Kidney glomerular epithelial cell (primary cell): ENCODE results near the gene CCDC148.
"Not testable (repeated sequence)": the region's sequence is repeated elsewhere in the genome, so short reads cannot be mapped to it uniquely, and the experiment has no call there.

ENCODE experiments used
- DNase-seq: peaks from one replicate; lab custom pipeline; 2025; lab: John Stamatoyannopoulos, UW

The CCDC148 gene

DNA sequence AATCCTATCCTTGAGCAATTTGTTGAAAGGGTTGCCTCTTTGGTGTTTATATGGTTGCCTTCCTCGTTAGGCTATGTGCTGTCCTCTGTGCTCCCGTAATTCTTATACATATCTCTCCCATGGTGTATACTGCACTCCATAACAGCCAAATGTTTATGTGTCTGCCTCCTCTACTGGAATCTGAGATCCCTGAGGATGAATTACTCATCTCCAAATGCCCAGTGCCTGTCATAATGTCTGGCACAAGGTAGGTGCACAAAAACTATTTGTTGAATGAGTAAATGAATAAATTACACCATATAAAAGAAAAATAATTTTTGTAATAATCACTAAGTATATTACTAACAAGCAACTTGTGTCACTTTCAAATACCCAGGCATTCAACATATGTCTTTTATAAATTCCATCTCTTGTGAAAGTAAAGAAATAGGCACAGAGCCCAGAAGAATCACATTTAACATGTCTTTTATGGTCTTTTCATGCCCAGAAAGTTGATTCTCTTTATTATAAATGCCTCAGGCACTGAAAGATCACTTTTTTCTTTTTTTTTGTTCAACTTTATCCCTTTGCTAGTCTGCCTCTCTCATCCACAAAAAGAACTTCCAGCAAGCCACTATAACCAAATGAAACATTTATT lies 164.9 kb downstream of the CCDC148 start:
- DNase-seq: no peak

DNA sequence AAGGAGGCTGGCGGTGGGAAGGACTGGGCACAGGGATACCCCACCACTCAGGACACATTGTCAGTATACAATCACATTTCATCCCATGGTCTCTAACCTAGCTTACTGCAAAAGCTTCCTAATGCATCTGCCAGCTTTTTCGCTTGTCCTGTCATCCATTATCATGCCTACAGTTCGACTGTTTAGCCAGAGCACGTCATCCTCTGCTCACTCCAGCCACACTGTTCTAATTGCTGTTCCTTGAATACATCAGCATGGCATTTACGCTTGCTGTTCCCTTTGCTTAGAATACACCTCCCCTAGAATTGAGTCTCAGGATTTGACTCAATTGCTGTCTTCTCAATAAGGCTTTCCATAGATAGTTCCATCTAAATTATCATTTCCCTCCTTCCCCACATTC lies 166.3 kb downstream of the CCDC148 start:
- DNase-seq: no peak

DNA sequence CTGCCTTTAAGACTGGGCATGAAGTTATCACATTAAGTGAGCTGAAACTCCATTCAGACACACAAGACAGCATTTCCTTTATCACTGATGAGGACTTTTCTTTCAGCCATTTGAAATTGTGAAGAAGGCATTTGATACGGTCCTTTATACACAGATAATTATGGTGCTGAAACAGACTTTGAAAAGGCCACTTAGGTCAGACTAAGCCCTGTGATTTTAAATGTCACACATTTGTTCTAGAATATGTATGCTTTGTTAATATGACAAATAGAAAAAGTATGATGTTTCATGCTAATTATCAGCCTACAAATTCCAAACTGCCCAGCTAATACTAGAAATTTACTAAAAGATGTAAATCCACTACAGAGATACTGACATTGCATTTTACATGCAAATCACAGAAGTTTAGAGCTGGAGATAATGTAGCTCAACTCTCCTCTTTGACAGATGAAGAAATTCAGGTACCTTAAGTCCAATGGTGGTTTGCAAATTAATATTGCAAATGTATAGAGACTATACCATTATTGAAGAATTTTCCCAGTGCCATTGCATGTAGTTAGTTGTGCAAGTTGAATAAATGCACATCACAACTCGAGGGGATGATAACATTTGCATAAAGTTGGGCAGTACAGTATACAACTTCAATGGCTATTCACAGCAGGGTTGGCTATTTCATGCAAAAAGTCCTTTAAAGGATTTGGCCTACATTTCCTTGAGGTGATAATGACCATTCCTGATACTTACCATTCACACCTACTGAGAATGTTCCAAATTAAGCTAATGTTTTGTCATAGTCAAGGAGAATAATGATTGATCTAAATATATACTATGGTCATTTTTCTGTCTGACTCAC lies 179.7 kb downstream of the CCDC148 start:
- DNase-seq: no peak

DNA sequence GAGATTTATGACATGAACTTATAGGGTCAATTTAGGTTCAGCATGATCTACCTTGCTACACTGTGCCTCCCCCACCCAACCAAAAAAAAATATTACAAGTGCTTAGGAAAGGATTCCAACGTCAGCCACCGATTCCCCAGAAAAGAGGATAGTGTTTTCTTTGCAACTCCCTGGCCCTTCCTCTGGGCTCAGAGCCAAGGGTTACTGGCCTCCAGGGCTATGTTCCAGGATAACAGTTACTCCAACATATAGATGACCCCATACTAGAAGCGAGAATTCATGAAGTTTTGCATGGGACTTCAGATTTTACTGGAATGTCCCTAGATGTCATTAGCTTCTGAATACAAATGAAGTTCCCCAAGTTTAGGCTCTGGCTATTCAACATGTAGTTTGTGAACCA lies 182.8 kb downstream of the CCDC148 start:
- no peak for DNase-seq

DNA sequence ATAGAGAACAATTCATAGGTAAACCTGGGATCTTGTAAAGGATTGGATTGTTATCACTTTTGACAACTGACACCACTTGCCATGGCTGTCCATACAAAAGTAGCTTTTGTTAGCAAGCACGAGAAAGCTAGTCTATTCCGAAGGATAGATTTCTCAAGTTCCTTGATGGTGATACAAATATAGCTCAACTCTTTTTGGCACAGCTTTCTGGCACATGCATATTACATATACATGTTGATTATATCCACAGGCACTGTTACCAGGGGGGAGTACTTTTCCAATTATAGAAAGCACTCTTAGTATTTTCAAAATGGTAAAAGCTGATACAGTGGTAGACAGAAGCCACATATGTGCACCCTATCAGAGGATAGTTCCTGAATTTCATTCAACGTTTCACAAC lies 186.0 kb downstream of the CCDC148 start:
- DNase-seq: no peak

DNA sequence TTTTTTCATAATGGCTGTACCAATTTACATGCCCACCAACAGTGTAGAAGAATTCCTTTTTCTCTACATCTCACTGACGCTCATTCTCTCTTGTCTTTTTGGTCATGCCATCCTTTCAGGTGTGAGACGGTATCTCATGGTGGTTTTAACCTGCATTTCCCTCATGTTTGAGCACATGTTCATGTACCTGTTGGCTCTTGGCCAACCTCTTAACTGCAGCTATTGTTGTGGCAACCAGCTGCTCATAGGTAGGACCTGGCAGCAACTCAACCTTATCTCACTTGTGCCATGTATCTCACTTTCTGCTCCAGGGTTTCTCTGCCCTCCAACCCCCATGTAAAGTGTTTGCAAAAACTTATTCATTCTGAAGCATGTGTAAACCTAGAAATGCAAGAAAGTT lies 187.4 kb downstream of the CCDC148 start:
- no peak for DNase-seq

DNA sequence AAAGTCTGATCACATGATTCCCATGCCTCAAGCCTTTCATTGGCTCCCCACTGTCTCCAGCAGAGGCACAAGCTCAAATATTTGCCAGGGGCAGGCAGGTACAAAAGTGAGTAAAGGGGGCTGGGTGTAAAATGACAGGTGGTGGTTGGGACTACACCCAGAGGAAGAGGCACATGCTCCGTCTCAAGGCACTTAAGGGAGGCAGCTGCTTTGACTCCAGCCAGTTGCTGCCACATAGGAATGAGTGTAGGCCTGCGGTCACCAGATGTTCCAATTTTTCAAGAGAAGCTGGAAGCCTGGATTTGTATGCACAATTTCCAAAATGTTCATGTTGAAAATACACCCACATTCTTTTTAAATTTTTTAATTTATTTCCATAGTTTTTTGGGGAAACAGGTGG lies 190.4 kb downstream of the CCDC148 start:
- DNase-seq: no peak

DNA sequence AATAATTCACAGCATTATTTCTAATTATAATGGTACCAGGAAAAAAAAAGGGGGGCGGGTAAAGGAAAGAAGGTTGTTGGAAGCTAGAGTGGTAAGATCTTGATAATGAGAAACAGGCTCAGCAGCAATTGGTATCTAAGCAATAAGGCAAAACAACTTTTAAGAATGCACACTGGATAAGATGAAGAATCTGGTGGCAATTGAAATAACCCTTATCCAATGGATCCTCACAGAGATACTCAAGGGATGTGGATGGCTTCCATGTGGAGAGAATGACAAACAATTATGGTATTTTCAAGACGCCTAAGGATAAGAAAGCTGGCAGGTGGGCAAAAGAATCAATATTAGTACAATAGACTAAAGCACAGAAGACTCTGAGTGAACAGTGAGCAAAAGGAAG lies 201.3 kb downstream of the CCDC148 start:
- DNase-seq: no peak

DNA sequence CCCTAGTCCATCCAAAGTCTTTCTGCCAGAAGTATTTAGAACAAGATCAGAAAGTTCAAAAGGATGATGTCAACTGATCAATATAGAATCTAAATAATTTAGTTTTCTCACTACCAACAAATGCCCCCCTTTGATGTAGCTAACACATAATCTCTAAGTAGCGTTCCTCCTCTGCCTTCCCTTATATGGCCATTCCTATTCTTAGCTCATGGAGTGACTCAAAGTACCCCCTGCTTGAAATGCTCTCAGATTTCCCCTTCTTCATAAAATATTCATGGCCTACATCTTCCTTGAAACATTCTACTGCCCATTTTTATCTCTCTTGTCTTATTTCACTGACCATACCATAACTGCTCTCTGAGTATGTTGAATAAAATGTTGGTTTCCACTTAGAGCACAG lies 203.4 kb downstream of the CCDC148 start:
- no peak for DNase-seq

DNA sequence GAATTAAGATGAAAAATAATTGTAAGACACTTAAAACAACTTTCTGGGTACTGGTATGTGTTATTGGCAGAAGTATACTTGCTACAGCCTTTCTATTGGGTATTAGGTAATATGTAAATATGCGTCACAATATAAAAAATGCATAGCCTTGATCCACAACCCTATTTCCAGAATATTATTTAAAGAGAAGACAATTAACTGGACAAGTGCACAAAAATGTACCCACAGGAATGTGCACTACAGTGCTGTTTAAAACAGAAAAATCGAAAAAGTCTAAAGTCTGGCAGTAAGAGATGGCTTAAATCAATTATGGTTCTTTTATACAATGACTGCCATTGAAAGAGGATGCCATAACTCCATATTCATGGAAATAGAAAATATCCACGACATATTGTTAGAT lies 205.2 kb downstream of the CCDC148 start:
- no peak for DNase-seq

DNA sequence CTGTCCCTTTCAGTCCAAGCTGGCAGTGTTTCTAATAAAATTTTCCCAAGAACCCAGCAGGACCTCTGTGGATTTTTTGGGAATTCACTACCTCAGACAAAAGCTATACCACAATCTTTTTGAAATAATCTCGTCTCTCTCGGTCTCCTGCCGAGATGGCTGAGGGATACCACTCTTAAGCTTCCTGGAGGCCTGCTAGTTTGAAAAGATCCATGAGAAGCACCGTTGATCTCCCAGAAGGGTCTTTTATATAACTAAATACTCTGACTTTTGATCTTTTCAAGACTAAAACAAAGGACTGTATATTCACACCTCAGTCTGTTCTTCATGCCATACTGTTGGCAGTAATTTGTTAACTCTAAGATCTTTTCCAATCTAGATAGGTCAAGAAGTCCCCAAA lies 213.2 kb downstream of the CCDC148 start:
- no peak for DNase-seq

DNA sequence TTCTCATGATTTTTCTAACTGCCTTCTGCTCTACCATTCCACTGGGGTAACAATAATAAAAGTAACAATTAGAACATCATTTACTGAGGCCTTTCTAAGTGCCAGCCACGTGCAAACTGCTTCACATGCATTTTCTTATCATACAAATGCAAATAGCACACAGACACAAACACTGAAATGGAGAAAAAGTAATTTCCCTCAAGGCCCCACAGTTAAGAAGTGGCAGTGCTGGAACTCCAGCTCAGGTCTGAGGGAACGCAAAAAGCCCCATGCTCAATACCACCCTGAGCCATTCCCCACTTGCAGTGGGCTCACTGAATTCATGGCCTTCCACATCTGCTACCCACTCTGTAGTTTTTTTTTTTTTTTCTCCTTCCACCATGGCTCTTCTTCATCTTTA lies 214.3 kb downstream of the CCDC148 start:
- DNase-seq: no peak

DNA sequence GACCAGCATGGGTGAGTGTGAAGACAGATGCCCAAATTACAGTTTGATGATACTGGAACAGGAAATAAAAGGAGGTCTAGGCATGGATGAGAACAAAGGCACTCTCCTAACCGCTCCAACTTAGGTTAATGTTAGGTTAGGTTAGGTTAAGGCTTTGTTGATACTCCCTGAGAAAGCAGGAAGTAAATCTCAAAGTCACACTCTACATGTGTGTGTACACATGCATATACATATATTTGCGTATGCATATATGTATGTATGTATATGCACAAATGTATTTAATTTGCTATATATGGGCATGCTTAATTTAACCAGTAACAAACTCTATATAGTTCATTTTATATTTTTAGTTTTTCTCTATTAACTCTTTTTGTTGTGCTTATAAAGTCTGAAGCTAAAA lies 215.6 kb downstream of the CCDC148 start:
- DNase-seq: no peak

DNA sequence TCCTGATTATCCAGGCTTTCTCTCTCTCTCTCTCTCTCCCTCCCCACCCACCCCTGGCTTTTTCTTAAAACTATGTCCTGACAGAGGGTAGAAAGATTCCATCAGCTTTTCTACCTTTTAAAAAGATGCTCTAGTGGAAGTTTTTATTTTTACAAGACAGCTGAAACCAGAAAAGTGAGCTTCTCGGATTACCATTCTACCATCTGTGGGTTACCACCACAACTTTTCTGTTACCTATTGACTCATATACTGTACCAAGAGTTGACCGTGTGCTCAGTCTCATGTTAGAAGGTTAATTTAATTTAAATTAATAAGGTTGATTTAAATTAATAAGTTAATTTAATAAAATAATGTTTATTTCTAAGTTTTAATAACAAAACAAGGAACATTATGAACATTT lies 217.3 kb downstream of the CCDC148 start:
- DNase-seq: no peak

DNA sequence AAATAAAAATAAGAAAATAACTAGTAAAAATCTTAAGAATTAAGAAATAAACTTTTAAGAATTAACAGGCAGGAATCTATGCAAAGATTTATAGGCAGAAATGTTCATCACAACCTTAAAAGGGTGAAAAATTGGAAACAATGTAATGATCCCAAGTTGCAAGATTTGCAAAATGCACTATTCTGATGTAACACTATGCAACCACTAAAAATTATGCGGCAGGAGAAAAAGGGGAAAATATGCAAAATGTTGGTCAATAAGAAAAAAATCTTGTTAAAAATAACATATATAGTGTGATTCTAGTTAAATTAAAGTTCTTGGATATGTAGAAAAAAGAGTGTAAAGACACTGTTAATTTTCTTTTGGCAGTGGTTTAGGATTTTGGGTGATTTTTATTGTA lies 222.1 kb downstream of the CCDC148 start:
- DNase-seq: no peak

DNA sequence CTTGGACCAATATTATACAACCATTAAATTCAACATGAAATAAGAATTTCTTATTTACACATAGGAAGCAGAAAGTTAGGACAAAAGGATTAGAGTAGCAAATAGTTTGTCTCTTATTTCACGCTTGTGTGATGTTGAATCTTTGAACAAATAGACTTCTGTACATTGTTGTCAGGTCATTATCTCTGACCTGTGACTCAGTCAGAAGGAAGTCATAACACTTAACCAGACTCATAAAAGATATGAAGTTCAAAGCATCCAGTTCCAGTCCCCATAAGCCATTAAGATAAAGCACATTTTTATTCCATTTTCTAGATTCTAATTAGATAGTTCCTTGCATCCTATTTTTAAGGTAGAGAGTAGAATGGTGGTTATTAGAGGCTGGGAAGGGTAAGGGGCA lies 224.1 kb downstream of the CCDC148 start:
- peak; percentile 8 for DNase-seq

DNA sequence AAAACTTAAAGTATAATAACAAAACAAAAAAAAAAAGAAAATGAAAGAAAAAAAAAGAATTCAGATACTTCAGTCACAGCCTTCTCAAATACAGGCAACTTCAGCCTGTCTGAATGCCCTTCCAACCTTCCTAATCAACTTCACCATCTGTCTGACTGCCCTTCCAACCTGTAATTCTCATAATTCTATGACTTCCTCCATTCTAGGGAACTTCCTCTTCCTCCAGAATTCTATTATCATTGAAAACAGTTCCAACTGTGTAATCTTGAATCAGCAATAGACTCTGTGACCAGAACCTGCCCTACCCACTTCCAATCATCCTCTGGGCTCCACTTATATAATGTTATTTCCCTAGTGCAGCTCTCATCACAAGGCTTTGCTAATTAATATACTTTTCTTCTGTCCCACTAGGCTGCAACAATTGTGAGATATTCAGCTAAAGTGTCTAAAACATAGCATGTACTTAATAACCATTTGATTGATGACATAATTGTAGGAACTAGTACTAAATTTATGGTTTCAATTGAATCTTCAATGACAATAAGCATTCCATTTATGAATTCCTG lies 227.5 kb downstream of the CCDC148 start:
- DNase-seq: no peak

DNA sequence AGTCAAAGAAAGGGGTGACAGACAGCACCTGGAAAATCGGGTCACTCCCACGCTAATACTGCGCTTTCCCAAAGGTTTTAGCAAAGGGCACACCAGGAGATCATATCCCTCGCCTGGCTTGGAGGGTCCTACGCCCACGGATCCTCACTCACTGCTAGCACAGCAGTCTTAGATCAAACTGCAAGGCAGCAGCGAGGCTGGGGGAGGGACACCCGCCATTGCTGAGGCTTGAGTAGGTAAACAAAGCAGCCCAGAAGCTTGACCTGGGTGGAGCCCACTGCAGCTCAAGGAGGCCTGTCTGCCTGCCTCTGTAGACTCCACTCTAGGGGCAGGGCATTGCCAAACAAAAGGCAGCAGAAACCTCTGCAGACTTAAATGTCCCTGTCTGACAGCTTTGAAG lies 233.5 kb downstream of the CCDC148 start:
- DNase-seq: not testable (repeated sequence)

DNA sequence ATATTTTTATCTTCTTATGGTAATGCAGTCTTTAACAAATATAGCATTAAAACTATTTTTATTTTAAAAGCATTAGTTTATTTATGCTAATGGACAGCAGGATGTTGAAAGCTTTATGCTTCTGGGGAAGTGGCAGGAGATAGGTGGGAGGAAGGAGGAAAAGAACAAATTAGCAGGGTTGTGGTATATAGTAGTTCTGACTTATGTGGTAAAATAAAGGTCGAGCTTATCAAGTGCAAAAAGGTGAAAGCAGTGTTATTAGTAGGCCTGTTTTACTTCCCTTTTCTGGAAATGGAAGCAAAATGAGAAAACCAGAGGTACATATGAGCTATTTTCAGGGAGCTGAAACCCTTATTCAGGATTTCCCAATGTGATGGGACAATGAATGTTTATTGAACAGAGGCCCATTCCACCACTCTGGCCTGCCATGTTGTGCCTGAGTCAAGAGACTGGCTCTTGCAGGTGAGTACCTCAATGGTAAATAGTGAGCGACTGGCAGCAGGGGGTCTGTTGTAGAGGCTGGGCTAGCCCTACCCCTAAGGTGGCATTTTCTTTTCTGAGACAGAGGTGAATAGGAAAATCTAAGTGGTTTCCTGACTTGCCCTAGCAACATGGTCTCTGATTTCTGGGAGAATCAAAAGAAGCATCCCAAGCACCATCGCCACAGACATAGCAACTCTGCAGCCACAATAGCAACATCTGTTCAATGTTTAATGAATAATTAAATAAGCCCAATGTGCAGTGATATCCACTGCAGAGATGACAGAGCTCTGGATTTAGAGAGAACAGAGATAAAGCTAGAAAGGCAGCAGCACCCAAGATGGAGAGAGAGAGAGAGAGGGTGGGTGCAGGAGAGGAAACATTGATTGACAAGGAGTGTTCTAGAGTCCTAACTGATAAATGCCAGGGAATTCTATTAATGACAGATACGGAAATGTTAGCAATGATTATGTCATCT lies 235.2 kb downstream of the CCDC148 start:
- no peak for DNase-seq

DNA sequence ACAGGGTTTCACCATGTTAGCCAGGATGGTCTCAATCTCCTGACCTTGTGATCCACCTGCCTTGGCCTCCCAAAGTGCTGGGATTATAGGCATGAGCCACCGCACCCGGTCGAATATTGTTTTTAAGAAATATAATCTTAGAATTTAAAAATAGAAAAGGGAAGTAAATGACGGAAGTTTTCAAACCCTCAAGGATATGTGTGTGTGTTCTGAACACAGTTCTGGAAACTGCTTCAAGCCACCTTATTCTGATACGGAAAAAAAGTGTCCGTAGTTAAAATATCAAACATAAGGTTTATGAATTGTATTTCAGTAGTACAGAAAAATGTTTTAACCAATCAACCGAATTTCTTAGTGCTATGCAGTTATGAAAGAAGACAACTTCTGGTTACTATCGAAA lies 239.0 kb downstream of the CCDC148 start:
- DNase-seq: no peak

DNA sequence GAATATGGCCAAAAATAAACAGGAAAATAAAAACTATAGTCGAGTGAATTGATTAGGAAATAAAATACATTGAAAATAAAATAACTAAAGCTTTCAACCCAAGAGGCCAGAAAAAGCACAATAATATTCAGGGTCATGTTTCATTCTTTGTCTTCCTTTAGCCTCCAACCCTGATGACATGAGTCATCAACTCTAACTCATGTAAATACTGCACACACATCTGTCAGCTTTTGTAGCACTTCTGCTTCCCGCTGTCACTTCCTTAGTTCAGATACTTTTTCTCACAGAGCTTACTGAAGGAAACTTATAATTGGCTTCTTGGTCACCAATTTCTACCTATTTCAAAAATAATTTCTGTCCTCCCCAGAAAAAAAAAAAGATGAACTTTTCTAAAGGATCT lies 242.1 kb downstream of the CCDC148 start:
- DNase-seq: no peak

DNA sequence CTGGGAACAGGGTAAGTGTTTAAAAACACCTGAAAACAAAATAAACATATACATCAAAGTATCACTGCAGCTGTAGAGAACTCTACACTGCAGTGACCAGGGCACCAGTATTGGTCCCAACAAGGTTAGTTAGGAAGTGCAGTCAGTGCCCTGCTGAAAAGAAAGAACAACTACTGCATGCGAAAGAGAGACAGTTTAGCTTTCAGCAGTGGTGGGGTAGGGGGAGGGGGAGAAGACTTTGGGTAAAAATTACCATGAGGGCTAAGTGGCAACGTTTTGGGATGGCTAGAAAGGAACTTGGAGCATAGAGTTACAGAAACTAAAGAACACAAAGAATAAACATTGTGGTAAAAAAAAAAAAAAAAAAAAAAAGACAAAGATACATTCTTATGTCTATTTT lies 242.8 kb downstream of the CCDC148 start:
- no peak for DNase-seq
